ENCODE data around the gene CNIH1. TPM values are rescaled to one million over a fixed set of nuclear protein-coding genes. Genes with fewer than 3 reads are reported as not detected.

CNIH1 gene
- total RNA-seq, 4 donors from 2014 or later: 29.3 to 61.8 (median 59.5) TPM

GRCh38 chr14:54488646-54489317 lies 47.6 kb upstream of the CNIH1 start, which contains the start of gene GMFB:
Gene GMFB, minus strand, starts transcription at chr14:54488980. Its CDS starts 53 bp downstream, at chr14:54488927.
- Histone ChIP-seq H3K9me3 (no peaks in the 10 kb centered on the region), H3K27me3 (no peaks in the 10 kb centered on the region), H3K4me1 (peaks cover 0 to 51% (median 21%) of the 10 kb centered on the region in 4 donors), H3K36me3 (peaks cover 0 to 5% (median 0%) of the 10 kb centered on the region in 3 donors), H3K27ac (peak within 1 kb of the TSS; percentile 84 to 99 (median 93)), H3K4me3 (peak within 1 kb of the TSS; percentile 76 to 99 (median 86))
- TF ChIP-seq EP300 (IDR thresholded peaks at IDR 0.05) (peak; percentile 42 to 96), POLR2A (IDR thresholded peaks at IDR 0.05) (peak; percentile 73), CTCF (IDR thresholded peaks at IDR 0.05) (peak; percentile 31 to 65 (median 40))
- 0% methylated on average over 40 to 46 of the region's 51 CpGs for WGBS, 2 donors
- DNase-seq (ENCODE audit: low spot score in 2 of 2): peak; percentile 87 to 90

GRCh38 chr14:54488318-54488645 lies 47.1 kb upstream of the CNIH1 start:
- Histone ChIP-seq H3K27ac (peak overlapping the region; percentile 84 to 99 (median 93)), H3K4me1 (peaks cover 0 to 53% (median 21%) of the 10 kb centered on the region in 4 donors)
- WGBS, 2 donors: 0% methylated on average over 8 to 9 of the region's 9 CpGs

GRCh38 chr14:54487771-54488170 lies 46.6 kb upstream of the CNIH1 start:
- H3K27me3 ChIP-seq: no peaks in the 10 kb centered on the region
- H3K4me3 ChIP-seq: peak overlapping the region; percentile 76 to 99 (median 86)
- peaks cover 0 to 53% (median 21%) of the 10 kb centered on the region in 4 donors for H3K4me1 ChIP-seq
- H3K9me3 ChIP-seq: no peaks in the 10 kb centered on the region
- no peak for DNase-seq (ENCODE audit: low spot score in 2 of 2)
- TF ChIP-seq POLR2A (IDR thresholded peaks at IDR 0.05) (peak in 1 of 2 donors; percentile 7), EP300 (IDR thresholded peaks at IDR 0.05) (no peak)
- H3K36me3 ChIP-seq: peaks cover 0 to 5% (median 0%) of the 10 kb centered on the region in 3 donors
- peak overlapping the region; percentile 84 to 99 (median 93) for H3K27ac ChIP-seq
- 20 to 26% methylated on average over 4 of the region's 4 CpGs for WGBS, 2 donors

More at GRCh38 chr14:54488318-54488645, 47.1 kb upstream of the CNIH1 start:
- H3K36me3 ChIP-seq: peaks cover 0 to 5% (median 0%) of the 10 kb centered on the region in 3 donors
- no peaks in the 10 kb centered on the region for H3K9me3 ChIP-seq
- no peaks in the 10 kb centered on the region for H3K27me3 ChIP-seq
- no peak for TF ChIP-seq CTCF (IDR thresholded peaks at IDR 0.05)
- TF ChIP-seq POLR2A (IDR thresholded peaks at IDR 0.05): no peak
- no peak for TF ChIP-seq EP300 (IDR thresholded peaks at IDR 0.05)
- DNase-seq (ENCODE audit: low spot score in 2 of 2): no peak
- H3K4me3 ChIP-seq: peak overlapping the region; percentile 76 to 99 (median 86)

- H3K9me3 ChIP-seq: no peaks in the 10 kb centered on the region
- peak overlapping the region in 1 of 4 donors; percentile 11 for H3K27ac ChIP-seq
- H3K4me3 ChIP-seq: no peak overlapping the region
- no peak for DNase-seq (ENCODE audit: low spot score in 2 of 2)
- no peaks in the 10 kb centered on the region for H3K27me3 ChIP-seq
- WGBS, 2 donors: 89 to 93% methylated on average over 1 of the region's 1 CpG
- peaks cover 0 to 62% (median 21%) of the 10 kb centered on the region in 4 donors for H3K4me1 ChIP-seq
- H3K36me3 ChIP-seq: peaks cover 0 to 10% (median 0%) of the 10 kb centered on the region in 3 donors
- no peak for TF ChIP-seq POLR2A (IDR thresholded peaks at IDR 0.05)
- TF ChIP-seq EP300 (IDR thresholded peaks at IDR 0.05): no peak
- TF ChIP-seq CTCF (IDR thresholded peaks at IDR 0.05): no peak
Observed at GRCh38 chr14:54486685-54487084, 45.5 kb upstream of the CNIH1 start.

GRCh38 chr14:54483846-54484245 lies 42.7 kb upstream of the CNIH1 start:
- H3K4me1 ChIP-seq: peaks cover 0 to 60% (median 18%) of the 10 kb centered on the region in 4 donors
- H3K36me3 ChIP-seq: peaks cover 0 to 12% (median 0%) of the 10 kb centered on the region in 3 donors
- H3K4me3 ChIP-seq: no peak overlapping the region
- no peaks in the 10 kb centered on the region for H3K9me3 ChIP-seq
- no peak for DNase-seq (ENCODE audit: low spot score in 2 of 2)
- H3K27ac ChIP-seq: no peak overlapping the region
- H3K27me3 ChIP-seq: no peaks in the 10 kb centered on the region
- TF ChIP-seq CTCF (IDR thresholded peaks at IDR 0.05) (no peak), POLR2A (IDR thresholded peaks at IDR 0.05) (no peak), EP300 (IDR thresholded peaks at IDR 0.05) (no peak)

Measured in tibial nerve (tissue), 4 donors.